Activated CD4-positive, CD25-positive, alpha-beta regulatory T cell treated with anti-CD3 and anti-CD28 coated beads, Interleukin-2, amount 50 U/mL, for 16 hours (primary cell): Measurements from ENCODE around the gene ARHGDIA.
"Not testable (repeated sequence)": the region's sequence is repeated elsewhere in the genome, so short reads cannot be mapped to it uniquely, and the experiment has no call there.

Experiments used
- DNase-seq: peaks from one replicate; pipeline ENCODE4 v3.0.0-alpha.2; 2020; ENCODE audit warnings: low read depth, low spot score

ARHGDIA gene

GRCh38 chr17:81870981-81871386 is at the start of gene ARHGDIA:
ARHGDIA (minus strand) TSS chr17:81871337; CDS start chr17:81869930, 1,407 bp downstream.
- no peak for DNase-seq

DNA sequence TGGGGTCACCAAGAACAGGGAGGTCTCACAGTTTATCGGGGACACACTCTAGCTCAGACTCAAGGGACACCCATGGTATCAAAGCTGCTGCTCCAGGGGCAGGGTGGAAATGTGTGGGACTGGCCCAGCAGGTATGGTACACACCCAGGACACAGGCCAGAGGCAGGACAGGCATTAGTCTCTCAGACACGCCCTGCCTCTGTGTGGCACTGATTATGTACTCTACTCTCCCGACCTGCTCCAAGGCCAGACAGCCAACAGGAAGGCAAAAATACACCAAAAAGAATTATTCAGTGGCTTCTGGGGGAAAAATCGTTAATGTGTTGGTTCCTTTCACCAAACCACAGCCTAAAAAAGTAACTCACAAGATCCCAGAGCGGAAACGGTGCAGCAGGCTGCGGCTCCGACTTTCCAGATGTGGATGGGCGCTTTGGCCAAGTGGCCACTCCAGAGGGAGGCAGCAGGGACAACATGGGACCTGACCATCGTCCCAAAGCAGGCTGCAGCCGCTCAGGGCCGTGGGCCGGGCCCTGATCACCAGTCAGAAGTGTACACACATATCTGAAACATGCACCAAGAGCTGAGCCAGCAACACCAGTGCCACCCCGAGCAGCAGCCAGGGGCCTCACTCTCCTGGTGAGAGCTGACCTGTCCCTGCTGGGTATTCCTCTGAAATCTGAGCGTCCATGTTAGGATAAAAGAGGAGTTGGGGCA is 47.9 kb upstream of the ARHGDIA start:
- no peak for DNase-seq

DNA sequence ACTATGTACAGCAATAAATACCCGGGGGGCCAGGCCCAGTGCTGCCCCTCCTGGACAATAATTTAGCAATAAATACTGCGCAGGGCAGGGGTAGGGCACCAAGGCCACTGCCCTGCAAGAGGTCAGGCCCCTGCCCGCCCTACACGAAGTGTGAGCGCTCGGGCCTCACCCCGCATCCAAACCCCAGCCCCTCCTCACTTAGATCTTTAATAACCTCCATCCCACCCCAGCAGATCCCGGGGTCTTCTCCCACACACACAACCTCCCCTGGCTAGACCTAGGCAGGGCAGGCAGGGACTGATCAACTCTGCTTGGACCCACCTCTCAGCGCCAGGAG is 47.2 kb upstream of the ARHGDIA start:
- not testable (repeated sequence) for DNase-seq

- DNase-seq = peak; percentile 65
Observed at GRCh38 chr17:81917565-81918332, 46.6 kb upstream of the ARHGDIA start, which contains the start of gene SIRT7. SIRT7 (minus strand) TSS chr17:81918176; CDS start chr17:81918131, 45 bp downstream.

DNA sequence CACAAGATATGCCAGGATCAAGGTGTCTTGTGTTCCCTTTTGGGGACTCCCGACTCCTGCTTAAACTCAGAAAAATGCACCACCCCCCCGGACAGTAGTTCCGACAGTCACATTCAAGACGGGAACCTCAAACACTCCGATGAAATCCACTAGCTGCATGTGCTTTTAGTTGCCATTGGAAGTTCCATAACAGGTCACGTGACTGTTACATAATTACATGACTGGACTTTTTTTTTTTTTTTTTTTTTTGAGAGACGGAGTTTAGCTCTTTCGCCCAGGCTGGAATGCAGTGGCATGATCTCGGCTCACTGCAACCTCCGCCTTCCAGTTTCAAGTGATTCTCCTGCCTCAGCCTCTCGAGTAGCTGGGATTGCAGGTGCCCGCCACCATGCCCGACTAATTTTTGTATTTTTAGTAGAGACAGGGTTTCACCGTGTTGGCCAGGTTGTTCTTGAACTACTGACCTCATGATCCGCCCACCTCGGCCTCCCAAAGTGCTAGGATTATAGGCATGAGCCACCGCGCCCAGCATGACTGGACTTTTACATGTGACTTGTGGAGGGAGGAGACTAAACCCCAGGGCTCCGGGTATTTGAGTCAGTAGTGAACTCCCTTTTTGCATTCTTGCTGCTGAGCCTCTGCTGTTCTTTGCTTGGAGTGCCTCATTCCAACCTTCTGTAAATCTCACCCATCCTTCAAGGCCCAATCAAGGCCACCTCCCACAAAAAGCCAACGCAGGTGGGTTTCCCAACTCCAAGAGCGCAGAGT is 45.3 kb upstream of the ARHGDIA start:
- no peak for DNase-seq

- DNase-seq = no peak
Observed at GRCh38 chr17:81915331-81915730, 44.2 kb upstream of the ARHGDIA start.

DNA sequence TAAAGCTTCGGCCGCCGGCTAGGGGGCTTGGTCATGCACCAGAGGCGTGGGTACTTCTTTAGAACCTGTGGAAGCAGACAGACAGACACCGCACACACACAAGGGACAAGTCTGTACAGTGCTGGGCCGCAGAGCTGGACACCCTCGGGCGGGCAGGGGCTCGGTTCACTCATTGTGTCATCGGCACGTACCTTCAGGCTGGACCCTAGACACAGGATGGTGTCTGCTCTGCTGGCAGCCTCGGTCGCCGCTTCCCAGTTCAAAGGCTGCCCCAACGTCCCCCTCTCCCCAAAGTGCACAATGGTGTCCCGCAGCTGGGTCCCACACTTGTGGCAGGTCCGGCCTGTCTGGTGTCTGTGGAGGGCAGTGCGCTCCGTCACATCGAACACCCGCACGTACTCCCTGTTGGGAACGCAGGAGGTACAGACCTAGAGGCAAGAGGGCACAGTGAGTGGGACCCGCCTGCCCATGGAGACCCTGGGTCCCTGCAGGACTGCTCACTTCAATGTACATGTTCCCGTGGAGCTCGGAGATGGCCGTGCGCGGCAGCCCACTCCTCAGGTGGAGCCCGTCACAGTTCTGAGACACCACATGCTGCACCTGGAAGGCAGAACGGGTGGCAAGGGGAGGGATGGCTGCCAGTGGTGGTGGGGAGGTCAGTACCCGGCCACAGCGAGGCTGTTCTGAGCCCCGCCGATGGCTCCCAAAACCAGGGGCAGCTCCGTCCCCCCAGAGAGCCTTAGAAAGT is 43.1 kb upstream of the ARHGDIA start:
- DNase-seq = no peak

DNA sequence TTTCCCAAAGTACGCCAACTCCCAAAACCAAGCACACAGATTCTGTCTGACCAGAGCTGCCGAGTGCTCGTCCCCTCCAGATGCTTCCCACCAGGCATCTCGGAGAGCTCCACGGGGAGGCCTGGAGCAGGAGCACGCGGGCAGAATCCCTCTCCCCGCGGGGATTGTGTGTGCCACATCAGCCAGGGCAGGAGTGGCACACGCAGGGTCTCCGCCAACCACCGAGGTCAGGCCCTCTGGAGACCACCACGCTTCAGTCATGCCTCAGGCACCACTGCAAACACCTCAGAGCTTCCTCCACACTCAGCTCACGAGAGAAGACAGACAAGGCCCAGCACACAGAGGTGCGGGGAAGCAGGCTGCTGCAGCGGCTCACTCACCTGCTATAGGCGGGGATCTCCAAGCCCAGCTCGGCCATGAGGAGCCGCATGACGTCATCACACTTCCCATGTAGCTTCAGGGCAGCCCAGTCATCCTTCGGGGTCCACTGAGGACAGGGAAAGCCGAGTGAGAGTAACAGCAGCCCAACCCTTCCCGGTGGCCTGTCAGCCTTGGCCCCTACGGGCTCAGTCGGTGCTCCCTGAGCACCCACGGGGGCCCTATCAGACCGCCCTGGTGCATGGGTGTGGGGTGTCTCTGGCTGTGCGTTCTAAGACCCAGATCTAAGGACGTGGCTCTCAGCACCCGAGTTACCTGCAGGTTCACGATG is 42.4 kb upstream of the ARHGDIA start:
- DNase-seq = no peak

DNA sequence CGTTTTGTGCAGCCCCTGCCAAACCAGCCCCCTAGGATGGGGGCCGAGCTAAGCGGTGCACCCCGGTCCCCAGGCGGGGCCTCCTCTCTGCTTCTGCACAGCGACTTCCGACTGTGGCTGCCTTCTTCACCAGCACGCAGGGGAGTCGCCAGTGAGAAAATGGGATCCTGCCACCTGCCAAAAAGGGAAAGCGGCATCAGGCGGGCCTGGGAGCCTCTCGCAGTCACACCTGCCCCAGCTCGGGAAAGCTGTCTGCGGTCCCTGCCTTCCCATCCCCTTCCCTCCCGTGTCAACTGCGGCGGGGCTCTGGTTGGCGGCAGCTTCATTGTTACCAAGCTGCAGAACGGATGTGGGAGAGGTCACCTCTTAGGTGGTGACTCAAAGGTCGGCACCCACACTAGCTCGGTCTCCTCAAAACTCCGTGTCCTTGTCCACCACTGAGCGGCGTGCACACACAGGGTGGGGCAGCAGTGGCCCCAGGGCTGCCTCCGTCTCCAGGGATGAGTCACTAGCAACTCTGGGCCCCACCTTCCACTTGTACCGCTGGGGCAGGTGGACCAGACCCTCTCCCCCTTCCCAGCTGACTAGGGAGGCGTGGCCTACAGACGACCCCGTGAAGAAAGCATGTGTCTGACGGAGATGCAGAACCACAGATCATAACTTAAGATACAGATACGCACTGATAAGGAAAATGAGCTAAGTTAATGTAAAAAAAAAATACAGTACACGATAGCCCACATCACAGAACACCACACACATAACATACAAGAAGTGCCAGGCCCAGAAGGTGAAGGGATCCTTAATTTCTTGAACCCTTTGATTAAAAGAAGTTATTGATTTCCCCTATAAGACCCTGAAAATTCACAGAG is 41.5 kb upstream of the ARHGDIA start:
- no peak for DNase-seq

GRCh38 chr17:81911969-81912368 is 40.8 kb upstream of the ARHGDIA start:
- DNase-seq = no peak

- DNase-seq = peak; percentile 87
Observed at GRCh38 chr17:81911277-81911961, 40.3 kb upstream of the ARHGDIA start, which contains the start of gene PCYT2. PCYT2 (minus strand) TSS chr17:81911399; CDS start chr17:81911355, 44 bp downstream.

DNA sequence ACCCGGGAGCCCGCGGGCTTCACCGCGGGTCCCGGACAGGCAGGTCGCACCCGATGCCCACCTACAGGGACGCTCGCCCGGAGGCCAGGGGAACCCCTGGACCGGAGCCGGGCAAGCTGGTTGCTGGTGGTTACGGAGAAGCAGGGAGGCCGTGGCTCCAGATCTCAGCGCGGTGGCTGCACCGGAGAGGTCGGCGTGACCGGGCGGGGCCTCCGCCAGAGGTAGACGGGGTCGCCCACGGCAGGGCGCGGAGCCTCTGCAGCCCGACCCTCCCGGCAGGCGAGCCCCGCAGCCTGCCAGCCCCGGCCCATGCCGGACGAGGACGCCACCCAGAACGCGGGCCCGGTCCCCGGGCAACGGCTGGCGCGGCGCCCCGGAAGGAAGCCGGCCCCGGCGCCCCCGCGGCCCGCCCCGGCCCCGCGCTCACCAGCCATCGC is 39.7 kb upstream of the ARHGDIA start:
- no peak for DNase-seq

- no peak for DNase-seq
Observed at GRCh38 chr17:81909966-81910839, 39.1 kb upstream of the ARHGDIA start.

DNA sequence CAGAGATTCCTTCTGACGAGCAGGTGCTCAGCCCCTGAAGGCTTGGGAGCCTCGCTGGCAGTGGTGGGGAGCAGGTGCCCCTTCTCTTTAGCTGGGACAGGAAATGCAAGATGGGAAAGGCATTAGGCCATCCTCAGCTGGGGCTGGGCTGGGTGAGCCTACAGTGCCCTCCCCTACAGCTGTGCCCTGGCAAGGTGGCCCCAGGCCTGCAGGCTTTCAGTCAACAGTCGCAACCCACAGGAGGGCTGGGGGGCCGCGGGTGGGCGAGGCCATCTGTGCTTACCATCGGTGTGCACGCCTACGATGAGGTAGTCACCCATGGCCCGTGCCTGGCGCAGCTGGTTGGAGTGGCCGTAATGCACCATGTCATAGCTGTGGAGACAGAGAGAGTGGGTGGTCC is 38.1 kb upstream of the ARHGDIA start:
- DNase-seq = no peak

- no peak for DNase-seq
Observed at GRCh38 chr17:81908793-81909192, 37.7 kb upstream of the ARHGDIA start.

GRCh38 chr17:81907219-81908145 is 36.3 kb upstream of the ARHGDIA start:
- no peak for DNase-seq
